ENCODE data around the gene ZNF726.
"Not testable (repeated sequence)": the region's sequence is repeated elsewhere in the genome, so short reads cannot be mapped to it uniquely, and the experiment has no call there.

Gene ZNF726

GRCh38 chr19:23914402-23915286 lies at the start of gene ZNF726:
Gene ZNF726 (plus strand): TSS chr19:23914886. CDS start chr19:23914995, 109 bp downstream.
- peak; percentile 65 for DNase-seq (ENCODE audit: low read depth)

GRCh38 chr19:23867895-23868294 lies 46.8 kb upstream of the ZNF726 start:
- no peak for DNase-seq (ENCODE audit: low read depth)

DNA sequence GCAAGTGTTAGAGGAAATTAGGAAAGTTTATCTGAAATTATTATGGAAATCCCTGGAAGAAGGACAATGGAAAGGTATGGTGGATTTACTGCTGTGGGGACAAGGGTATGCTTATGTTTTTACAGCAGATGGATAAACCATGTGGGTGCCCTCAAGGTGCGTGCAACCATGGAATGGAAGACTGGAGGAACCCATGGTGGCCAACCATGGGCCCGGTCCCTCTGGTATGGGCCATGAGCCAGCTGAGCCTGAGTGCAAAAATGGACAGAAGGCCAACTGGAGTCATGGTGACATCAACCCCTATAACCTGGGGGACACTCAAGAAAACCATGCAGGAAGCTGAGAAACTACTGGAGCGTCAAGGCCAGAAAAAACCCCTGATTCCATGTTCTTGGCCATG lies 46.1 kb upstream of the ZNF726 start:
- DNase-seq (ENCODE audit: low read depth), result no peak

GRCh38 chr19:23872282-23872919 lies 42.3 kb upstream of the ZNF726 start:
- DNase-seq (ENCODE audit: low read depth), result no peak

GRCh38 chr19:23876261-23876660 lies 38.4 kb upstream of the ZNF726 start:
- DNase-seq (ENCODE audit: low read depth), result no peak

DNA sequence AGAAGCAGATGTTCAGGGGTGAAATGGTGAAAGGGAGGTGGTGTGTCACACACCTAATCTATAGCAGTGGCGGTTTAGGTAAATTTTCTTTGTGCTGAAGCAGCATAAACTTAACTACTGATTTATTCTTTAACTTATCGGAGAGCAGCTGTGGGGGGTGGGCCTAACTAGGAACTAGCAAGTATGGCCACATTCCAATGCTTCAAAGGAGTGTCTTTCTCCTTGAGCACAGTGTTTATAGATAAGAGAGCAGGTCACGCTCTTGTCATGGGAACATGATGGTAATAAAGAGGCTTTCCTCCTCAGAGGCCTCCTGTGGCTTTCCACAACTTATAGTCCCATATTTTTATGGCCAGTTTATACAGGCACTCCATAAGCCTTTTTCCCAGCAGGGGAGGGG lies 37.9 kb upstream of the ZNF726 start:
- DNase-seq (ENCODE audit: low read depth), result not testable (repeated sequence)

- no peak for DNase-seq (ENCODE audit: low read depth)
These were observed 32.2 kb upstream of the ZNF726 start for GRCh38 chr19:23882493-23882892.

GRCh38 chr19:23884363-23884762 lies 30.3 kb upstream of the ZNF726 start:
- no peak for DNase-seq (ENCODE audit: low read depth)

GRCh38 chr19:23887642-23888041 lies 27.0 kb upstream of the ZNF726 start:
- DNase-seq (ENCODE audit: low read depth), result no peak

DNA sequence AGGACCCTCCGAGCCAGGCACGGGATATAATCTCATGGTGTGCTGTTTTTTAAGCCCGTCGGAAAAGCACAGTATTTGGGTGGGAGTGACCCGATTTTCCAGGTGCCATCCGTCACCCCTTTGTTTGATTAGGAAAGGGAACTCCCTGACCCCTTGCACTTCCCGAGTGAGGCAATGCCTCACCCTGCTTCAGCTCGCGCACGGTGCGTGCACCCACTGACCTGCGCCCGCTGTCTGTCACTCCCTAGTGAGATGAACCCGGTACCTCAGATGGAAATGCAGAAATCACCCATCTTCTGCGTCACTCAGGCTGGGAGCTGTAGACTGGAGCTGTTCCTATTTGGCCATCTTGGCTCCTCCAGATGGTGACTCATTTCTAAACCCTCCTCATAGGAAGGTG lies 18.6 kb upstream of the ZNF726 start:
- not testable (repeated sequence) for DNase-seq (ENCODE audit: low read depth)

GRCh38 chr19:23896912-23897311 lies 17.8 kb upstream of the ZNF726 start:
- no peak for DNase-seq (ENCODE audit: low read depth)

- DNase-seq (ENCODE audit: low read depth), result no peak
These were observed 13.3 kb upstream of the ZNF726 start for GRCh38 chr19:23901360-23901759.

DNA sequence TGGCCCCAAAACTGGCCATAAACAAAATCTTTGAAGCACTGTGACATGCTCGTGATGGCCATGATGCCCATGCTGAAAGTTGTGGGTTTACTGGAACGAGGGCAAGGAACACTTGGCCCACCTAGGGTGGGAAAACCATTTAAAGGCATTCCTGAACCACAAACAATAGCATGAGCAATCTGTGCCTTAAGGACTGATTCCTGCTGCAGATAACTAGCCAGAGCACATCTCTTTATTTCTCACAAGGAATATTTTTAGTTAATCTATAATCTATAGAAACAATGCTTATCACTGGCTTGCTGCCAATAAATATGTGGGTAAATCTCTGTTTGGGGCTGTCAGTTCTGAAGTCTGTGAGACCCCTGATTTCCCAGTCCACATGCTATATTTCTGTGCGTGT lies 10.3 kb upstream of the ZNF726 start:
- no peak for DNase-seq (ENCODE audit: low read depth)

DNA sequence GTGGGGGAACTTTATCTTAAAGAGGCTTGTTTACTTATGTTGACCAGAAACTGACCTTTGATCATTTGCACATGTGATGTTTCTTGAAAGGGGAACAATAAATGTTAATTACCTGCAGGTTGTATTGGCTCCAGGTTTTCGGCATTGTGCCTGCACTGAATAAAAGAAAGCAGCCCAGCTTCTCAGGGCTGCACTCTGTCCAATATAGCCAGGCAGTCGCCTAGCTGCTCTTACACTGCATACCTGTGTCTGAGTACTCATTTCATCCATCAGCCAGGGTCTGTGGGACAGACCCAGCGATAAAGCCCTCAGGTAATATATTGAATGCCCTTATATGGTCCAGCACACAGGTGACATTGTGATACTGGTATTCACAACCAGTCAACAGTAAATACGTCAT lies 8.9 kb upstream of the ZNF726 start:
- no peak for DNase-seq (ENCODE audit: low read depth)

DNA sequence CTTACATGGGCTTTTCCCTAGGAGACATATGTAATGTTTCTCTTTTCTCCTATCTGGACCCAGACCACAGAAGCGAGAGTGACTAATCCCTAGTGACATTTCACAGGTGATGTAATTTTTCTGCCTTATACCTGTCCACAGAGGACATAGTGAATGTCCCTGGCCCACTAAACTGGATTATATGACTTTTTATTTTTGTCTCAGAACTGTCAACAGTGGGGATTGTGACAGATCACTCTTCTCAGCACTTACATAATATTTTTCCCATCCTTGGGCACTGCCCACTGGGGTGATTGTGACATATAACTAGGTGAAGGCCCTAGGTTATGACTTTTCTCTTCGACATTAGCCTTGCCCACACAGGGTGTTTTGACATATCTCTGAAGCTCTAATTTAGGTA lies 7.9 kb upstream of the ZNF726 start:
- no peak for DNase-seq (ENCODE audit: low read depth)

- no peak for DNase-seq (ENCODE audit: low read depth)
These were observed 6.5 kb upstream of the ZNF726 start for GRCh38 chr19:23908165-23908564.

- no peak for DNase-seq (ENCODE audit: low read depth)
These were observed 5.5 kb upstream of the ZNF726 start for GRCh38 chr19:23909222-23909621.

- no peak for DNase-seq (ENCODE audit: low read depth)
These were observed 755 bp upstream of the ZNF726 start for GRCh38 chr19:23913931-23914330.

GRCh38 chr19:23916991-23917390 lies 2.3 kb downstream of the ZNF726 start:
- no peak for DNase-seq (ENCODE audit: low read depth)

- DNase-seq (ENCODE audit: low read depth), result no peak
These were observed 3.2 kb downstream of the ZNF726 start for GRCh38 chr19:23917856-23918255.

- DNase-seq (ENCODE audit: low read depth), result no peak
These were observed 10.6 kb downstream of the ZNF726 start for GRCh38 chr19:23925285-23925684.

DNA sequence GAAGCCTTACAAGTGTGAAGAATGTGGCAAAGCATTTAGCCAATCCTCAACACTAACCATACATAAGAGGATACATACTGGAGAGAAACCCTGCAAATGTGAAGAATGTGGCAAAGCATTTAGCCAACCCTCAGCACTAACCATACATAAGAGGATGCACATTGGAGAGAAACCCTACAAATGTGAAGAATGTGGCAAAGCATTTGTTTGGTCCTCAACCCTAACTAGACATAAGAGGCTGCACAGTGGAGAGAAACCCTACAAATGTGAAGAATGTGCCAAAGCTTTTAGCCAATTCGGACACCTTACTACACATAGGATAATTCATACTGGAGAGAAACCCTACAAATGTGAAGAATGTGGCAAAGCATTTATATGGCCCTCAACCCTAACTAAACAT lies 18.2 kb downstream of the ZNF726 start:
- no peak for DNase-seq (ENCODE audit: low read depth)

- DNase-seq (ENCODE audit: low read depth), result not testable (repeated sequence)
These were observed 22.3 kb downstream of the ZNF726 start for GRCh38 chr19:23937031-23937430.

- DNase-seq (ENCODE audit: low read depth), result no peak
These were observed 28.7 kb downstream of the ZNF726 start for GRCh38 chr19:23943411-23943810.
